OCI-LY7 (cell line): ENCODE results near the gene SPSB3. TPM values are rescaled to one million over a fixed set of nuclear protein-coding genes. Genes with fewer than 3 reads are reported as not detected.

Experiments used
- BruUV-seq: library from RNA; stranded (reverse); fragments of 400-500 nt; replicated peaks from 2 replicates; lab custom pipeline; 2021; lab: Mats Ljungman, UMichigan
- CTCF ChIA-PET: fragments of 300-600 bp; sonication (Branson Sonifier 250); formaldehyde crosslinking; loops from one replicate; lab custom pipeline; 2022; ENCODE audit warnings: antibody characterized with exemption; ENCODE audit not compliant: unreplicated experiment; lab: Charles Lee
- POLR2A ChIA-PET: fragments of 300-600 bp; sonication (Branson Sonifier 250); formaldehyde crosslinking; loops from one replicate; lab custom pipeline; 2022; ENCODE audit warnings: antibody characterized with exemption; lab: Charles Lee
- DNase-seq: peaks from one replicate; pipeline ENCODE4 v3.0.0-alpha.2; 2015; ENCODE audit warnings: low spot score
- H2AFZ ChIP-seq: fragments of 200-600 bp; sonication (generic), shearing (Covaris generic); 2 replicates; pipeline ENCODE4 v1.6.1; 2014; ENCODE audit warnings: mild to moderate bottlenecking, antibody characterized with exemption, low read length, moderate library complexity
- H3K27ac ChIP-seq: fragments of 200-600 bp; sonication (generic); 2 replicates; pipeline ENCODE4 v1.5.1; 2014; ENCODE audit warnings: mixed run types, low read depth, mild to moderate bottlenecking, moderate library complexity, low read length, inconsistent platforms; ENCODE audit not compliant: poor library complexity, severe bottlenecking
- H3K36me3 ChIP-seq: fragments of 200-600 bp; sonication (generic); 2 replicates; pipeline ENCODE4 v1.6.1; 2014; ENCODE audit warnings: mild to moderate bottlenecking, antibody characterized with exemption, low read length, moderate library complexity, mixed read lengths; ENCODE audit not compliant: insufficient read depth
- H3K4me1 ChIP-seq: fragments of 200-600 bp; sonication (generic); 2 replicates; pipeline ENCODE4 v1.5.1; 2014; ENCODE audit warnings: mild to moderate bottlenecking, low read length; ENCODE audit not compliant: insufficient read depth, poor library complexity, severe bottlenecking
- H3K4me2 ChIP-seq: fragments of 200-600 bp; sonication (generic); 2 replicates; pipeline ENCODE4 v1.6.1; 2014; ENCODE audit warnings: mild to moderate bottlenecking, low read length
- H3K4me3 ChIP-seq: fragments of 200-600 bp; sonication (generic); 2 replicates; pipeline ENCODE4 v1.5.1; 2014; ENCODE audit warnings: mild to moderate bottlenecking, low read depth, low read length; ENCODE audit not compliant: poor library complexity, severe bottlenecking
- H3K79me2 ChIP-seq: fragments of 200-600 bp; sonication (generic); 2 replicates; pipeline ENCODE4 v1.6.1; 2016; ENCODE audit warnings: low read depth, mild to moderate bottlenecking, low read length, moderate library complexity, mixed read lengths; ENCODE audit not compliant: insufficient read depth
- H3K9me2 ChIP-seq: fragments of 200-600 bp; sonication (generic); 2 replicates; pipeline ENCODE4 v1.6.1; 2016; ENCODE audit warnings: mild to moderate bottlenecking, low read length, mixed read lengths; ENCODE audit not compliant: insufficient read depth
- H3K9me3 ChIP-seq: fragments of 200-600 bp; sonication (generic); 2 replicates; pipeline ENCODE4 v1.6.1; 2014; ENCODE audit warnings: mild to moderate bottlenecking, mixed run types, low read length, mixed read lengths
- H4K20me1 ChIP-seq: fragments of 200-600 bp; sonication (generic); 2 replicates; pipeline ENCODE4 v1.6.1; 2014; ENCODE audit warnings: mild to moderate bottlenecking, antibody characterized with exemption, low read length, moderate library complexity, mixed read lengths; ENCODE audit not compliant: insufficient read depth
- EZH2phosphoT487 ChIP-seq: fragments of 200-600 bp; sonication (generic); IDR thresholded peaks from 2 replicates; pipeline ENCODE4 v1.6.1; 2018; ENCODE audit warnings: low read depth, borderline replicate concordance, mild to moderate bottlenecking, mixed run types, antibody characterized with exemption, low read length, moderate library complexity, mixed read lengths
- intact Hi-C: fragments of 100-400 bp; cut with micrococcal nuclease; formaldehyde crosslinking; loops from one replicate; pipeline ENCODE4 v1.10.0; 2022; ENCODE audit not compliant: unreplicated experiment
- total RNA-seq, 2 experiments: library from RNA; depleted of rRNA in 1 of 2; stranded (reverse); fragments of >200 nt in 1 of 2; shearing (Covaris generic) in 1 of 2; gene quantifications; 2 replicates each; pipeline ENCODE4 v1.2.3, GENCODE V29; 2014 to 2022
- TF ChIP-seq, protein P1 (sequence below): fragments of 200-600 bp; sonication (generic); conservative IDR thresholded peaks from 2 replicates; pipeline ENCODE4 v1.5.1; 2014; ENCODE audit warnings: mild to moderate bottlenecking, antibody characterized with exemption, low read length, moderate library complexity, mixed read lengths

The SPSB3 gene
- total RNA-seq, 2 experiments from 2014 or later: 33.6 to 52.4 TPM

DNA sequence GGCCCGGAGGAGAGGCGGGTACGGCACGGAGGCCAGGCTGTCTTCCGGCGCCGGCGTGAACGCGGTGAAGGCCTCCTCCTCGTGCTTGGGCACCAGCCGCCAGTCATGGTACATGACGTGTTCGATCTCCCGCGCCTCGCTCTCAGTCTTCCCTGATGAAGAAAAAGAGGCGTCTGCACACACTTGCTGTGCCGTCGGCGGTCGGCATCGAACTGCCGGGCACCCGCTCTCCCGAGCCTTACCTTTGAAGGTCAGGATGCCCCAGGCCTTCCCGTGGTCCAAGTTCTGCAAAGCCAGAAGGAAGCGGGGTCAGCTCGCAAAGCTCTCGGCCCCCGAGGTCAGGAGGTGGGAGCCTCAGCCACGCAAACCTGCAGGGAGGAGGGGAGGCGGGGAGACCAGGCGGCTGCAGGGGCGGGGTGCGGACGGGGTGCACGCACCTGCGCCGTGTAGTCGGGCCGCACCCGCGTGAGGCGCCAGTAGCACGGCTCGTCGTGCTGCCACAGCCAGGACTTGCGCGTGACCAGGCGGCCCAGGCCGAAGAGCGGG lies 9.9 kb downstream of the SPSB3 start, which contains the start of gene EME2:
Gene EME2, plus strand, starts transcription at position 449 of the 546 bp plus-strand sequence. CDS start 418 bp downstream, outside the sequence.
- Histone ChIP-seq H4K20me1 (no peaks in the 10 kb centered on the region), H3K27ac (peak within 1 kb of the TSS; percentile 89), H3K36me3 (peaks cover 67% of the 10 kb centered on the region), H3K4me3 (peak within 1 kb of the TSS; percentile 98), H3K9me3 (no peaks in the 10 kb centered on the region), H2AFZ (peak within 1 kb of the TSS; percentile 40; the same call in 1 of the 2 replicates), H3K9me2 (no peaks in the 10 kb centered on the region), H3K4me2 (peak within 1 kb of the TSS; percentile 100), H3K79me2 (peaks cover 26% of the 10 kb centered on the region; the same call in 1 of the 2 replicates), H3K4me1 (peaks cover 23% of the 10 kb centered on the region)
- DNase-seq: no peak
- ChIA-PET POLR2A (interaction anchor here (0.6 to 1.9 kb wide), 2 partner anchors 10 to 56 kb away, joined by 3 to 9 read pairs; partner anchors contain the start of genes NUBP2 and SPSB3), CTCF (no interaction called here)
- intact Hi-C loops: loop anchor here (2.0 to 5.0 kb wide), 2 partner anchors 66 to 160 kb away; partner anchors contain the start of genes CRAMP1, IFT140 and MAPK8IP3
- BruUV-seq: TSS peak; percentile 29
- no peak for TF ChIP-seq EZH2phosphoT487
- TF ChIP-seq, protein P1, sequence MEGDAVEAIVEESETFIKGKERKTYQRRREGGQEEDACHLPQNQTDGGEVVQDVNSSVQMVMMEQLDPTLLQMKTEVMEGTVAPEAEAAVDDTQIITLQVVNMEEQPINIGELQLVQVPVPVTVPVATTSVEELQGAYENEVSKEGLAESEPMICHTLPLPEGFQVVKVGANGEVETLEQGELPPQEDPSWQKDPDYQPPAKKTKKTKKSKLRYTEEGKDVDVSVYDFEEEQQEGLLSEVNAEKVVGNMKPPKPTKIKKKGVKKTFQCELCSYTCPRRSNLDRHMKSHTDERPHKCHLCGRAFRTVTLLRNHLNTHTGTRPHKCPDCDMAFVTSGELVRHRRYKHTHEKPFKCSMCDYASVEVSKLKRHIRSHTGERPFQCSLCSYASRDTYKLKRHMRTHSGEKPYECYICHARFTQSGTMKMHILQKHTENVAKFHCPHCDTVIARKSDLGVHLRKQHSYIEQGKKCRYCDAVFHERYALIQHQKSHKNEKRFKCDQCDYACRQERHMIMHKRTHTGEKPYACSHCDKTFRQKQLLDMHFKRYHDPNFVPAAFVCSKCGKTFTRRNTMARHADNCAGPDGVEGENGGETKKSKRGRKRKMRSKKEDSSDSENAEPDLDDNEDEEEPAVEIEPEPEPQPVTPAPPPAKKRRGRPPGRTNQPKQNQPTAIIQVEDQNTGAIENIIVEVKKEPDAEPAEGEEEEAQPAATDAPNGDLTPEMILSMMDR: no peak

DNA sequence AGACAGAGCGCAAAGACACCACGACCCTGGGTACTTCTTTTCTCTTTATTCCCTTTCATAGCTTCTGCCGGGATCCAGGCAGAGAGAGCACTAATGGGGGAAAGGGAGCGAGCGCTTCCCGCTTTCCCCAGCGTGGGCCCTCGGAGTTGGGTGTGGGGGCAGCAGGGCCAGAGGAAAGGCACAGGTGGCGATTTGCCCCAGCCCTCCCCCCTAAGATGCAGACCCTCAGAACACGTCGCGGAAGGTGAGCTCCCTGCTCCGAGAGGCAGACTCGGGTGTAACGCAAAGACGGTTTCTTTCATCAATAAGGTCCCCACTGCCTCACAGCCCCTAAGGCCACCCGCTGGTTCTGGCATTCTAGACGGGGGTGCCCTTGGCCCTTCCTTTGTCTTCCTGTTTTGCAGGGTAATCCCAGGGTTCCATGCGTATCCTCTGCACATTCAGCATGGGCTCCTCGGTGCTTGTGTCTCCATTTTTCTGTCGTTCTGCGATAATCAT lies 10.5 kb downstream of the SPSB3 start:
- intact Hi-C loops: loop anchor here (2.0 to 5.0 kb wide), 2 partner anchors 65 to 160 kb away; partner anchors contain the start of genes CRAMP1, IFT140 and MAPK8IP3
- peaks cover 23% of the 10 kb centered on the region for H3K4me1 ChIP-seq
- CTCF ChIA-PET: no interaction called here
- peak overlapping the region; percentile 89 for H3K27ac ChIP-seq
- peak; percentile 55 for DNase-seq
- H4K20me1 ChIP-seq: no peaks in the 10 kb centered on the region
- peaks cover 26% of the 10 kb centered on the region; the same call in 1 of the 2 replicates for H3K79me2 ChIP-seq
- H3K4me2 ChIP-seq: peak overlapping the region; percentile 100
- H3K4me3 ChIP-seq: peak overlapping the region; percentile 98
- no peak for TF ChIP-seq EZH2phosphoT487
- TF ChIP-seq, protein P1: no peak
- peaks cover 67% of the 10 kb centered on the region for H3K36me3 ChIP-seq
- POLR2A ChIA-PET: interaction anchor here (0.6 to 1.9 kb wide), 2 partner anchors 11 to 56 kb away, joined by 3 to 9 read pairs; partner anchors contain the start of genes NUBP2 and SPSB3
- TSS peak; percentile 99 for BruUV-seq
- H3K9me2 ChIP-seq: no peaks in the 10 kb centered on the region
- H3K9me3 ChIP-seq: no peaks in the 10 kb centered on the region
- peak overlapping the region; percentile 40; the same call in 1 of the 2 replicates for H2AFZ ChIP-seq
